HG02763 (cell line): ENCODE measurements around the gene PTGER1.
A peak's percentile ranks its signal among the peaks of the same experiment; 100 is the strongest.
"Not testable (repeated sequence)": the region's sequence is repeated elsewhere in the genome, so short reads cannot be mapped to it uniquely, and the experiment has no call there.

Experiments
- ATAC-seq: cut with Tn5 transposase; IDR thresholded peaks from one replicate; pipeline ENCODE4 v1.9.1; 2021; ENCODE audit warnings: mild to moderate bottlenecking, moderate library complexity; ENCODE audit not compliant: unreplicated experiment

The PTGER1 gene

GRCh38 chr19:14475251-14476073 lies at the start of gene PTGER1:
Gene PTGER1 (minus strand): TSS chr19:14475354. CDS start chr19:14474320, 1,034 bp downstream.
- ATAC-seq: no peak

DNA sequence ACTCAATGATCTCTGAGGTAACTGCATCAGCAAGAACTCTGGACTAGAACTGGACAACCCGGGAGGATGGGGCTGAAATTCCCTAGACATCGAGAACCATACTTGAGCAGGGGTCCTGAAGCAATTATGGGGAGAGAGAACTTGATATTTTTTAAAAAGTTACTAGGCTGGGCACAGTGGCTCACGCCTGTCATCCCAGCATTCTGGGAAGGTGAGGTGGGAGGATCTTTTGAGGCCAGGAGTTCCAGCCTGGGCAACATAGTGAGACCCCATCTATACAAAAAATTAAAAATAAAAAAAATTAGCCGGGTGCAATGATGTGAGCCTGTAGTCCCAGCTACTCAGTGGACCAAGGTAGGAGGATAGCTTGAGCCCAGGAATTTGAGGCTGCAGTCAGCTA lies 45.4 kb upstream of the PTGER1 start:
- ATAC-seq: no peak

DNA sequence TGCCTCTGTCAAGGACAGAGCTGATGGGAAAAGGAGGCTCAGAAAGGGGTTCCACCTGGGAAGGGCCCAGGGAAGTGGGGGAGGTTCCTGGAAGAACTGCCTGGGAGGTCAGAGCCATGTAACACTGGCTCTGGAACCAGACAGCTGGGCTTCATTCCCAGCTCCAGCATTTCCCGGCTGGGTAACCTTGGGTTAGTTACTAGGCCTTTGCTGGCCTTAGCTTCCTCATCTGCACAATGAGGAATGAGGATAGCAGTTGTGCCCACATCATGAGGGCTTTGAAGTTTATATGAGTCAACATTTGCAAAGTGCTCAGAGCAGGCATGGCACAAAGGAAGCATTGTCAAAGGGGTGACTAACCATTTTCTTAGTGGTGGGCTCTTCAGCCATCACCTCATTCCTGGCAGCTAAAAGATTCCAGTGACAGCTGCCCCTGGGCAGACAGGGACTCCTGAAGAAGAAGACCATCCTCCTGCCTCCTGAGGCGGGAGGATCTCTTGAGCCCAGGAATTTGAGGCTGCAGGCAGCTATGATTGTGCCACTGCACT lies 44.8 kb upstream of the PTGER1 start:
- ATAC-seq: no peak

GRCh38 chr19:14519245-14519859 lies 44.2 kb upstream of the PTGER1 start:
- no peak for ATAC-seq

- ATAC-seq: peak; percentile 71
These were observed 42.8 kb upstream of the PTGER1 start, which contains the start of gene DNAJB1 for GRCh38 chr19:14517840-14518505. Gene DNAJB1 (minus strand): TSS chr19:14518397. CDS start chr19:14518349, 48 bp downstream.

- no peak for ATAC-seq
These were observed 42.3 kb upstream of the PTGER1 start for GRCh38 chr19:14517446-14517839.

GRCh38 chr19:14516746-14517438 lies 41.7 kb upstream of the PTGER1 start:
- no peak for ATAC-seq

DNA sequence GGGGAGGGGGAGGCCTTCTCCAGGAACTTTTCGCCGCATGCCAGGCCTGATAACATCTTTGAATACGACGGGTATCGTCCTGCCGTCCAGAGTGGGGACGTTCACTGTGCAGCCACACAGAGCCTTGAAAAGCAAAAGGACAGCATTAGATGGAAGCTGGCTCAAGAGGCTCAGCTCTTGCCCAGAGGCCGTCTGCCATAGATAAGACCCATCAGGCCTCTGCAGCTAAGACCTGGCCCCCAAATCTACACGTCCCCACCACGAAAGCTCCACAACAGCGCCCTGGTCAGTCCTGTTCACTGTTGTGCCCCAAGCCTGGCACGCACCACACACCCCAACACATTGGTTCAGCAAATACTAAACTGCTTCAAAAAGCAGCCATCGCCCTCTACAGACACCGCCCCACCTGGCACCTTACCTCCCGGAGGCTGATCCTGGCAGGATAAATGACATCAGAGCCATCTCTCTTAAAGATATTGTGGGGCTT lies 40.9 kb upstream of the PTGER1 start:
- ATAC-seq: no peak

DNA sequence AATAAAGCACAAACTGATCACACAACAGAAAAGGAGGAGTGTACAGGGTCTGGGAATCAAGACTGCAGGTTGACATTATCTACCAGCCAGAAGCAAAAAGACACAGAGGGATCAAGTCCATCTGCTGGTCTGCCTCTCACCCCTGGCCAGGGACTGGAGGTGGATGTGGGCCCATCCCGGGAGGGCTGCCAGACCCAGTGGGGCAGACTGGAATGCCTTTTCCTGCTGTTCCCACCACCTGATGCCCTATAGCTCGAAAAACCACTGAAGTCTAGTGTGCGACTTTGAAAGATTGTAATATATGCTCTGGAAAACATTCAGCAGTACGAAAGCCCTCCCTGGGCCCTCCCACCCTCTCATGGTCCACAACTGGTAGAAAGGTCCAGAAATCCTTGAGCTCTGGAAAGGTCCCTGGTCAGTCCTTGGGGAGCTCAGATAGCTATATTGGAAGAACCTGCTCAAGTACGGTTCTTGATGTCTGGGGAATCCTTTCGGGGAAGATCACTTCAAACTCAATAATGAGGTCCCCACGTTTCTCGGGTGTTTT lies 40.4 kb upstream of the PTGER1 start:
- no peak for ATAC-seq

GRCh38 chr19:14514215-14514863 lies 39.2 kb upstream of the PTGER1 start:
- no peak for ATAC-seq

- no peak for ATAC-seq
These were observed 37.3 kb upstream of the PTGER1 start for GRCh38 chr19:14512406-14512961.

- ATAC-seq: no peak
These were observed 36.1 kb upstream of the PTGER1 start for GRCh38 chr19:14511229-14511593.

GRCh38 chr19:14510311-14511228 lies 35.4 kb upstream of the PTGER1 start:
- ATAC-seq: no peak

GRCh38 chr19:14507704-14508542 lies 32.8 kb upstream of the PTGER1 start:
- ATAC-seq: no peak

- no peak for ATAC-seq
These were observed 30.5 kb upstream of the PTGER1 start for GRCh38 chr19:14505488-14506239.

GRCh38 chr19:14504575-14504974 lies 29.4 kb upstream of the PTGER1 start:
- not testable (repeated sequence) for ATAC-seq

- no peak for ATAC-seq
These were observed 28.1 kb upstream of the PTGER1 start for GRCh38 chr19:14503285-14503684.
